ENCODE measurements around the gene TCP11L2. TPM values are rescaled to one million over a fixed set of nuclear protein-coding genes. Genes with fewer than 3 reads are reported as not detected.

Gene TCP11L2
- total and polyA plus RNA-seq, 2 of the 13 experiments (the other 11 are each of a cell fraction or from before 2014, with no cell fraction given), result 4.6 to 24.1 TPM

DNA sequence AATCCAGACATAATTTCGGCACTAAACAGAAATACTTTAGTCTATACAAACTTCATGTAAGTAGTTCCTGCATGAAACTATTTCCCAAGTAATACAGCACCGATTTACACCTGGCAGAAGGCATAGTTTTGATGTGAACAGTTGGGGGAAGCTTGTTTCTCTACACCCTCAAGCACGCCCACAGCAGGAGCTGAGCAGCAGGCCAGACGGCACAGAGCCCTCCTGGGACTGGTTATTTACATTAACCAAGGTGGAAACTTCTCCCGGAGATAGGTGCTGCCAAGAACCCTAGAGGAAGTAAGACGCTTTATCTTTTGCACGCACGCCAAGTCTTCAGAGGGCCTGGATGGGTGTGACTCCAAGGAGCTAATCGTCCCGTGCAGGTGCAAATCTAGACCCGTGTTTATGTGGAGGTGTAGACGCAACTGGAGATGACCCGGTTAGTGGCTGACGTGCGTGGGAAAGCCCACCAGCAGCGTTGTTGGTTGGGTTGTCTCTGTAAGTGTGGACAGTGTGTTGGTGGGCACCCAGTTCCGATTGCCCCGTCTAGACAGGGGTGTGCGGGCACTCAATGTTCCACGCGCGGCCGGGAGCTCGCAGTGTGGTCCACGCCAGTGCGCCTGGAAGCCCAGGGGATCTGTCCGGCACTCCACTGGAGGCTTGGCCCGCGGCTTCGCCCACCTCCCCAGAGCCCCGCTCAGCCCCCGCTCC lies 767 bp upstream of the TCP11L2 start (continued):
- TF ChIP-seq, protein P1, sequence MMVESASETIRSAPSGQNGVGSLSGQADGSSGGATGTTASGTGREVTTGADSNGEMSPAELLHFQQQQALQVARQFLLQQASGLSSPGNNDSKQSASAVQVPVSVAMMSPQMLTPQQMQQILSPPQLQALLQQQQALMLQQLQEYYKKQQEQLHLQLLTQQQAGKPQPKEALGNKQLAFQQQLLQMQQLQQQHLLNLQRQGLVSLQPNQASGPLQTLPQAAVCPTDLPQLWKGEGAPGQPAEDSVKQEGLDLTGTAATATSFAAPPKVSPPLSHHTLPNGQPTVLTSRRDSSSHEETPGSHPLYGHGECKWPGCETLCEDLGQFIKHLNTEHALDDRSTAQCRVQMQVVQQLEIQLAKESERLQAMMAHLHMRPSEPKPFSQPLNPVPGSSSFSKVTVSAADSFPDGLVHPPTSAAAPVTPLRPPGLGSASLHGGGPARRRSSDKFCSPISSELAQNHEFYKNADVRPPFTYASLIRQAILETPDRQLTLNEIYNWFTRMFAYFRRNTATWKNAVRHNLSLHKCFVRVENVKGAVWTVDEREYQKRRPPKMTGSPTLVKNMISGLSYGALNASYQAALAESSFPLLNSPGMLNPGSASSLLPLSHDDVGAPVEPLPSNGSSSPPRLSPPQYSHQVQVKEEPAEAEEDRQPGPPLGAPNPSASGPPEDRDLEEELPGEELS (CRISPR knock-in tag; IDR thresholded peaks at IDR 0.05), result peak; percentile 42; the same call in 1 of the 2 replicates
- TF ChIP-seq ZFP90 (CRISPR knock-in tag; IDR thresholded peaks at IDR 0.05; ENCODE audit: borderline replicate concordance) (0 out of 2 replicates have a peak, but pooled peaks have one; percentile 33), TRIM24 (CRISPR knock-in tag; IDR thresholded peaks at IDR 0.05) (no peak), BRD4 (CRISPR knock-in tag; IDR thresholded peaks at IDR 0.05) (peak; percentile 42; the same call in 1 of the 2 replicates), ZSCAN20 (CRISPR knock-in tag; IDR thresholded peaks at IDR 0.05; ENCODE audit: borderline replicate concordance) (peak; percentile 63; the same call in 1 of the 2 replicates), ZNF224 (CRISPR knock-in tag; IDR thresholded peaks at IDR 0.05) (no peak), IKZF1 (IDR thresholded peaks at IDR 0.05) (no peak), RBAK (CRISPR knock-in tag; IDR thresholded peaks at IDR 0.05) (no peak), ISL2 (CRISPR knock-in tag; IDR thresholded peaks at IDR 0.05) (0 out of 2 replicates have a peak, but pooled peaks have one; percentile 35), FOSL1 (CRISPR knock-in tag; IDR thresholded peaks at IDR 0.05; ENCODE audit: borderline replicate concordance) (no peak), MTF2 (CRISPR knock-in tag; IDR thresholded peaks at IDR 0.05; ENCODE audit: borderline replicate concordance) (no peak), PAF1 (CRISPR knock-in tag; IDR thresholded peaks at IDR 0.05) (no peak), FOXP1 (IDR thresholded peaks at IDR 0.05) (no peak), FOXP1 (CRISPR knock-in tag; IDR thresholded peaks at IDR 0.05) (no peak), RFX3 (CRISPR knock-in tag; IDR thresholded peaks at IDR 0.05) (no peak), DR1 (CRISPR knock-in tag; IDR thresholded peaks at IDR 0.05) (no peak), ZNF570 (CRISPR knock-in tag; IDR thresholded peaks at IDR 0.05; ENCODE audit: borderline replicate concordance) (no peak), CENPT (CRISPR knock-in tag; IDR thresholded peaks at IDR 0.05; ENCODE audit: low read depth) (no peak), ZBTB25 (CRISPR knock-in tag; IDR thresholded peaks at IDR 0.05) (no peak), ZNF24 (IDR thresholded peaks at IDR 0.05) (no peak), TGIF2 (CRISPR knock-in tag; IDR thresholded peaks at IDR 0.05) (no peak), REPIN1 (CRISPR knock-in tag; IDR thresholded peaks at IDR 0.05; ENCODE audit: borderline replicate concordance, low read depth) (no peak), SIN3A (IDR thresholded peaks at IDR 0.05; ENCODE audit: borderline replicate concordance, low read depth, low read length) (0 out of 2 replicates have a peak, but pooled peaks have one; percentile 28), NR2F1 (CRISPR knock-in tag; IDR thresholded peaks at IDR 0.05) (no peak), CREM (IDR thresholded peaks at IDR 0.05) (no peak), CREM (CRISPR knock-in tag; IDR thresholded peaks at IDR 0.05) (no peak), ZNF614 (CRISPR knock-in tag; IDR thresholded peaks at IDR 0.05; ENCODE audit: borderline replicate concordance) (no peak)
- TF ChIP-seq, protein P2, sequence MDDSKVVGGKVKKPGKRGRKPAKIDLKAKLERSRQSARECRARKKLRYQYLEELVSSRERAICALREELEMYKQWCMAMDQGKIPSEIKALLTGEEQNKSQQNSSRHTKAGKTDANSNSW (CRISPR knock-in tag; IDR thresholded peaks at IDR 0.05; ENCODE audit: borderline replicate concordance), result no peak
